ENCODE measurements around the gene ATP6V0B.
A peak's percentile ranks its signal among the peaks of the same experiment; 100 is the strongest.

ATP6V0B gene

DNA sequence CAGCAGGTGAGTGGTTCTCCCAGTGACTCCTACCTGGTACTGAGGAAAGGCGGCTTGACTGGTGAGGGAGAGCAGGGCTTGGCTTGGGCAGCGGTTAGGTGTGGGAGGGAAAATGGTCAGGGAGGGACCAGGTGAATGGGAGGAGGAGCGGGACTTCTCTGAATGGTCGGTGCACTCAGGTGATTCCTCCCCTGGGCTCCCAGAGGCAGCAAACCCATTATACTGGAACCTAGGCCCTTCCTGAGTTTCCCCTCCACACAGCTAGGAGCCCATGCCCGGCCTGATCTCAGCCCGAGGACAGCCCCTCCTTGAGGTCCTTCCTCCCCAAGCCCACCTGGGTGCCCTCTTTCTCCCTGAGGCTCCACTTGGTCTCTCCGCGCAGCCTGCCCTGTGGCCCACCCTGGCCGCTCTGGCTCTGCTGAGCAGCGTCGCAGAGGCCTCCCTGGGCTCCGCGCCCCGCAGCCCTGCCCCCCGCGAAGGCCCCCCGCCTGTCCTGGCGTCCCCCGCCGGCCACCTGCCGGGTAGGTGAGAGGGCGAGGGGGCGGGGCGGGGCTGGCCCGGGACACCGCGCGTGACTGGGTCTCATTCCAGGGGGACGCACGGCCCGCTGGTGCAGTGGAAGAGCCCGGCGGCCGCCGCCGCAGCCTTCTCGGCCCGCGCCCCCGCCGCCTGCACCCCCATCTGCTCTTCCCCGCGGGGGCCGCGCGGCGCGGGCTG is 38.9 kb upstream of the ATP6V0B start:
- Histone ChIP-seq H3K27ac (ENCODE audit: low read length) (no peak overlapping the region), H3K4me3 (ENCODE audit: low read depth in 1 of 2, low read length in 2 of 2) (peak overlapping the region in 1 of 2 donors; percentile 58), H3K9me3 (ENCODE audit: control insufficient read depth in 1 of 2, low read length in 2 of 2) (no peaks in the 10 kb centered on the region), H3K27me3 (ENCODE audit: low read depth, low read length) (peaks cover 8% of the 10 kb centered on the region), H3K36me3 (ENCODE audit: control insufficient read depth in 1 of 2, insufficient read depth in 2 of 2, low read length in 2 of 2) (no peaks in the 10 kb centered on the region), H3K4me1 (ENCODE audit: control insufficient read depth in 1 of 2, insufficient read depth in 2 of 2, low read length in 2 of 2) (peaks cover 4 to 39% of the 10 kb centered on the region in 2 donors)

DNA sequence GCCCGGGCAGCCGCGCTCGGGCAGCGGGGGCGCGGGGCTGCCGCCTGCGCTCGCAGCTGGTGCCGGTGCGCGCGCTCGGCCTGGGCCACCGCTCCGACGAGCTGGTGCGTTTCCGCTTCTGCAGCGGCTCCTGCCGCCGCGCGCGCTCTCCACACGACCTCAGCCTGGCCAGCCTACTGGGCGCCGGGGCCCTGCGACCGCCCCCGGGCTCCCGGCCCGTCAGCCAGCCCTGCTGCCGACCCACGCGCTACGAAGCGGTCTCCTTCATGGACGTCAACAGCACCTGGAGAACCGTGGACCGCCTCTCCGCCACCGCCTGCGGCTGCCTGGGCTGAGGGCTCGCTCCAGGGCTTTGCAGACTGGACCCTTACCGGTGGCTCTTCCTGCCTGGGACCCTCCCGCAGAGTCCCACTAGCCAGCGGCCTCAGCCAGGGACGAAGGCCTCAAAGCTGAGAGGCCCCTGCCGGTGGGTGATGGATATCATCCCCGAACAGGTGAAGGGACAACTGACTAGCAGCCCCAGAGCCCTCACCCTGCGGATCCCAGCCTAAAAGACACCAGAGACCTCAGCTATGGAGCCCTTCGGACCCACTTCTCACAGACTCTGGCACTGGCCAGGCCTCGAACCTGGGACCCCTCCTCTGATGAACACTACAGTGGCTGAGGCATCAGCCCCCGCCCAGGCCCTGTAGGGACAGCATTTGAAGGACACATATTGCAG is 38.2 kb upstream of the ATP6V0B start:
- H3K4me3 ChIP-seq (ENCODE audit: low read depth in 1 of 2, low read length in 2 of 2) = peak overlapping the region; percentile 11 to 58
- peaks cover 4 to 39% of the 10 kb centered on the region in 2 donors for H3K4me1 ChIP-seq (ENCODE audit: control insufficient read depth in 1 of 2, insufficient read depth in 2 of 2, low read length in 2 of 2)
- H3K27ac ChIP-seq (ENCODE audit: low read length) = no peak overlapping the region

DNA sequence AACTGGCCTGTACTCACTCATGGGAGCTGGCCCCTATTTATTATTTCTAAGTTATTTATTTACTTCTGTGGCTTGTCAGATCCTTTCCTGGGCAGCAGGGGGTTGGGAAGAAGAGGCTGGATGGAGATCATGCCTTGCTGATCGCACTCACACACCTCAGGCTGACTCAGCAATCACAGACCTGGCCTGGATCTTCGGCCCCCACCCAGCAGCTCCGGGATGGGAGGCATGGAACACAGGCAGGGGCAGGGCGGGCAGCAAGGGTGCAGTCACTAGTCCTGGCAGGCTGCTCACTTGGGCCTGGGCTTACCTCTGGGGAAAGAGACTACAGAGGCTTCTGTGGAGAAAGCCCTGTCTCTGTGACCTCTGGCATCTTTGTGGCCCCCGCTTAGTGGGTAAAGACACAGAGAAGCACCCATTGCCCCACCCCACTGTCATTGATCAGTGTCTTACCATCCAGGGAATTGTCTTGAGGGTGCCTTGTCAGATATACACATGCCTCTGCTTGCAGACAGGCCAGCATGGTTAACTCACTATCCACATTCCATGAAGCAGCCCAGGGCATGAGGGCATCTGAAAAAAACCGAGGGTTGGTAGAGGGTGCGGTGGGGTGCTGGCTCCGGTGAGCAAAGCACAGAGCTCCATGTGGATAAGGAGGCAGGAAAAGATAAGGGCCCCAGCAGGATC is 37.4 kb upstream of the ATP6V0B start:
- H3K4me3 ChIP-seq (ENCODE audit: low read depth in 1 of 2, low read length in 2 of 2) = no peak overlapping the region
- no peaks in the 10 kb centered on the region for H3K9me3 ChIP-seq (ENCODE audit: control insufficient read depth in 1 of 2, low read length in 2 of 2)
- H3K27me3 ChIP-seq (ENCODE audit: low read depth, low read length) = peaks cover 8% of the 10 kb centered on the region
- peaks cover 4 to 39% of the 10 kb centered on the region in 2 donors for H3K4me1 ChIP-seq (ENCODE audit: control insufficient read depth in 1 of 2, insufficient read depth in 2 of 2, low read length in 2 of 2)
- H3K36me3 ChIP-seq (ENCODE audit: control insufficient read depth in 1 of 2, insufficient read depth in 2 of 2, low read length in 2 of 2) = no peaks in the 10 kb centered on the region
- no peak overlapping the region for H3K27ac ChIP-seq (ENCODE audit: low read length)

More for the DNA sequence above, 38.2 kb upstream of the ATP6V0B start:
- Histone ChIP-seq H3K9me3 (ENCODE audit: control insufficient read depth in 1 of 2, low read length in 2 of 2) (no peaks in the 10 kb centered on the region), H3K27me3 (ENCODE audit: low read depth, low read length) (peaks cover 8% of the 10 kb centered on the region), H3K36me3 (ENCODE audit: control insufficient read depth in 1 of 2, insufficient read depth in 2 of 2, low read length in 2 of 2) (no peaks in the 10 kb centered on the region)

DNA sequence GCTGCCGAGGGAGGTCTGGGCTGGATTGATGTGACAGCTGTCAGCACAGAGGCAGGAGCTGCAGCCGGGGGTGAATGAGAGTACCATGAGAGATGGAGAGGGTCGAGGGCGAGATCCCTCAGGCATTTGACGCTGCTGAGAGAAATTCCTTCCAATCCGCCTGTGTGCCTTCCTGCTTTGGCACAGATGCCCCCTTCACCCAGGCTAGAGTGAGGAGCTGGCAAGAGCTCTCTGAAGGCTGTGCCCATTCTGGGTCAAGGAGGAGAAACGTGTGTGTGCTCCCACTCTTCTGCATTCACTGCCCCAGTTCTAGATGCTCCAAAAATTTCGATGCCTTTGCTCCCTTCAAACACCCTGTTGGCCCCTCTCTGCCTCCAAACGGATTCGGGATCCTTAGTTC is 36.4 kb upstream of the ATP6V0B start:
- Histone ChIP-seq H3K9me3 (ENCODE audit: control insufficient read depth in 1 of 2, low read length in 2 of 2) (no peaks in the 10 kb centered on the region), H3K36me3 (ENCODE audit: control insufficient read depth in 1 of 2, insufficient read depth in 2 of 2, low read length in 2 of 2) (peaks cover 0 to 4% of the 10 kb centered on the region in 2 donors), H3K27ac (ENCODE audit: low read length) (no peak overlapping the region), H3K4me3 (ENCODE audit: low read depth in 1 of 2, low read length in 2 of 2) (no peak overlapping the region), H3K4me1 (ENCODE audit: control insufficient read depth in 1 of 2, insufficient read depth in 2 of 2, low read length in 2 of 2) (peaks cover 4 to 33% of the 10 kb centered on the region in 2 donors), H3K27me3 (ENCODE audit: low read depth, low read length) (peaks cover 2% of the 10 kb centered on the region)

DNA sequence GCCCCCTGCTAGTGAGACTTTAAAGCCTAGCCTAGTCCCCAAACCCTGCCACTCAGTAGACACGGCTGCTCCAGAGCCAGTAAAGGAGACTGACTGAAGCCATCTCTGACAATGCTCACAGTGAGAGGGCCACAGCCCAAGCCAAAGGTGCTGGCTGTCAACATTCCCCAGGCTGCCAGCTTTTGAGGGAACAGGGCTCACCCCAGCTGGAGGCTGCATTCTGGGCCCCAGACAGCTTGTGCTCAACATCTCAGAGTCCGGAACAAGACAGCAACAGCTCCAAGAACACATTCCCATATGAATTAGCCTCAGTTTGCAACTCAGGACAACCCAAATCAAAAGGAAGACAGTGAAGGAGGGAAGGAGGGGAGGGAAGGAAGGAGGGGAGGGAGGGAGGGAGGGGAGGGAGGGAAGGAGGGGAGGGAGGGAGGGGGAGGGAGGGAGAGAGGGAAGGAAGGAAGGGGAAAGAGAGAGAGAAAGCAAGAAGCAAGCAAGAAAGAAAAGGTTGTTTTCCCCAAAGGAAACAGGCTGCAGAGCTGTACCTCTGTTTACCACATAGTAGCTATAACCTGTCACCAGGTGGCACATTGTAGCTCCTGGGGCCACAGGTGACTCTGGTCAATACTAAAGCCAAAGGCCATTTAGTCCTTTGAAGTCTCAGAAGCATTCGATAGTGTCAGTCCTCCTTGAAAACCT is 35.7 kb upstream of the ATP6V0B start:
- Histone ChIP-seq H3K4me3 (ENCODE audit: low read depth in 1 of 2, low read length in 2 of 2) (no peak overlapping the region), H3K4me1 (ENCODE audit: control insufficient read depth in 1 of 2, insufficient read depth in 2 of 2, low read length in 2 of 2) (peaks cover 4 to 26% of the 10 kb centered on the region in 2 donors), H3K9me3 (ENCODE audit: control insufficient read depth in 1 of 2, low read length in 2 of 2) (no peaks in the 10 kb centered on the region), H3K36me3 (ENCODE audit: control insufficient read depth in 1 of 2, insufficient read depth in 2 of 2, low read length in 2 of 2) (peaks cover 0 to 4% of the 10 kb centered on the region in 2 donors), H3K27me3 (ENCODE audit: low read depth, low read length) (no peaks in the 10 kb centered on the region), H3K27ac (ENCODE audit: low read length) (no peak overlapping the region)

DNA sequence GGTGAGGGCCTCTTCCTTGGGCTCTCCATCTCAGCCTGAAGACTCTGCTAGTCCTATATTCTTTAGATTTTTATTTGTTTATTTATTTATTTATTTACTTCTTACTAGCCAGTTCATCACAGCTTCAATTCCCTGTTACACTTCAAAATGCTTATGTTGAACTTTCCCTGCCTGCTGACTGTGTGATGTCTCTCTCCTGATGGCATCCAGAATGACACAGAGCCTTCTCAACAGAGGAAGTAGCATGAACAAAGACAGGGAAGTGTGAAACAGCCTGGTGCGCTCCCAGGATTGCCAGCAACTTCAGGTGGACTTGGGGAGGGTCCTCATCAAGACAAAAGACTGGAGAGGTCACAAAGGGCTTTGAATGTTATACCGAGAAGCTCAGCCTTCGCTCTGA is 32.3 kb upstream of the ATP6V0B start:
- Histone ChIP-seq H3K36me3 (ENCODE audit: control insufficient read depth in 1 of 2, insufficient read depth in 2 of 2, low read length in 2 of 2) (peaks cover 0 to 4% of the 10 kb centered on the region in 2 donors), H3K9me3 (ENCODE audit: control insufficient read depth in 1 of 2, low read length in 2 of 2) (no peaks in the 10 kb centered on the region), H3K4me1 (ENCODE audit: control insufficient read depth in 1 of 2, insufficient read depth in 2 of 2, low read length in 2 of 2) (peaks cover 3 to 11% of the 10 kb centered on the region in 2 donors), H3K27ac (ENCODE audit: low read length) (no peak overlapping the region), H3K27me3 (ENCODE audit: low read depth, low read length) (no peaks in the 10 kb centered on the region), H3K4me3 (ENCODE audit: low read depth in 1 of 2, low read length in 2 of 2) (no peak overlapping the region)

DNA sequence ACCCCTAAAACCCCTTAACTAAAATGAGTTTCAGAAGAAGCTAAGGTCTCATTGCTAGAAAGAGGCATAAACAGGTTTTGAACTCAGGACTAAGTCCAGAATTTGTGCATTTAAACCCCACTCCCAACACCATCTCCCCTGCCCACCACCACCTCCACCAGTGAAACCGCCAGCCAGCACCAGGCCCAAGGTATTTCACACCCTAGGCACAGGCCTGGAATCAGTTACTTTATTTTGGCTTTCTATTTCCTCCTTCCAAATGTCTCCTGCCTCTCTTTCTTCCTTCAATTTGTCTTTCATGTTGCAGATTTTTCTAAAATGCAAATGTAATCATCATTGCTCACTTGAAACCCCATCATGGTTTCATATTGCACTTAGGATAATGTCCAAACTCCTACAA is 29.9 kb upstream of the ATP6V0B start:
- peaks cover 4% of the 10 kb centered on the region in 2 donors for H3K36me3 ChIP-seq (ENCODE audit: control insufficient read depth in 1 of 2, insufficient read depth in 2 of 2, low read length in 2 of 2)
- H3K4me3 ChIP-seq (ENCODE audit: low read depth in 1 of 2, low read length in 2 of 2) = no peak overlapping the region
- H3K27me3 ChIP-seq (ENCODE audit: low read depth, low read length) = no peaks in the 10 kb centered on the region
- no peaks in the 10 kb centered on the region for H3K9me3 ChIP-seq (ENCODE audit: control insufficient read depth in 1 of 2, low read length in 2 of 2)
- no peak overlapping the region for H3K27ac ChIP-seq (ENCODE audit: low read length)
- peaks cover 13 to 29% of the 10 kb centered on the region in 2 donors for H3K4me1 ChIP-seq (ENCODE audit: control insufficient read depth in 1 of 2, insufficient read depth in 2 of 2, low read length in 2 of 2)

DNA sequence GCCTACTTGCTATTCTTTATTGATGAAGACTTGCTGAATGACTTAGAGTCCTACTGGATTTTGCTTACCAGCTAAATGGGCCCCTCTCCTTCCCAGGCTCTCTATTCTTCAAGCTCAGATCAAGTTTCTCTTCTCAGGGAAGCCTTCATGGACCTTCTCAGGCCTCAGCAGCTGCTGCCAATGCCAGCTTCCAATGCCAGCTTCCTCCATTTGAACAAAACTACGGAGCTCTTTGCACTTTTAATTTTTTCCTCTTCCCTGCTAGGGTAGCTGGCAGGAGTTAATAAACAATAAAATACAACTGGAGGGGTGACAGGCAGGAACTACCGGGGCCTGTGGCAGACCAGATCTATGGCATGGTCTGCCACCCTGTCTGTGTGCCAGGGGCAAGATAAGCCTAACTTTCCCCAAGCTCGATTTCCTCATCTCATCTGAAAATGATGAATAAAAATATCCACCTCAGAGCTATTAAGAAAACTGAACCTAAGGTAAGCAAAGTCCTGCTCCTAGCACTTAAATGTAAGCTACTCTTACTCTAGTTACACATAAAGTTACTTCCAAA is 29.0 kb upstream of the ATP6V0B start:
- H3K27me3 ChIP-seq (ENCODE audit: low read depth, low read length) = no peaks in the 10 kb centered on the region
- H3K4me3 ChIP-seq (ENCODE audit: low read depth in 1 of 2, low read length in 2 of 2) = peak overlapping the region; percentile 79 to 90
- H3K4me1 ChIP-seq (ENCODE audit: control insufficient read depth in 1 of 2, insufficient read depth in 2 of 2, low read length in 2 of 2) = peaks cover 13 to 29% of the 10 kb centered on the region in 2 donors
- H3K9me3 ChIP-seq (ENCODE audit: control insufficient read depth in 1 of 2, low read length in 2 of 2) = no peaks in the 10 kb centered on the region
- H3K36me3 ChIP-seq (ENCODE audit: control insufficient read depth in 1 of 2, insufficient read depth in 2 of 2, low read length in 2 of 2) = peaks cover 7 to 12% of the 10 kb centered on the region in 2 donors
- peak overlapping the region; percentile 87 for H3K27ac ChIP-seq (ENCODE audit: low read length)

DNA sequence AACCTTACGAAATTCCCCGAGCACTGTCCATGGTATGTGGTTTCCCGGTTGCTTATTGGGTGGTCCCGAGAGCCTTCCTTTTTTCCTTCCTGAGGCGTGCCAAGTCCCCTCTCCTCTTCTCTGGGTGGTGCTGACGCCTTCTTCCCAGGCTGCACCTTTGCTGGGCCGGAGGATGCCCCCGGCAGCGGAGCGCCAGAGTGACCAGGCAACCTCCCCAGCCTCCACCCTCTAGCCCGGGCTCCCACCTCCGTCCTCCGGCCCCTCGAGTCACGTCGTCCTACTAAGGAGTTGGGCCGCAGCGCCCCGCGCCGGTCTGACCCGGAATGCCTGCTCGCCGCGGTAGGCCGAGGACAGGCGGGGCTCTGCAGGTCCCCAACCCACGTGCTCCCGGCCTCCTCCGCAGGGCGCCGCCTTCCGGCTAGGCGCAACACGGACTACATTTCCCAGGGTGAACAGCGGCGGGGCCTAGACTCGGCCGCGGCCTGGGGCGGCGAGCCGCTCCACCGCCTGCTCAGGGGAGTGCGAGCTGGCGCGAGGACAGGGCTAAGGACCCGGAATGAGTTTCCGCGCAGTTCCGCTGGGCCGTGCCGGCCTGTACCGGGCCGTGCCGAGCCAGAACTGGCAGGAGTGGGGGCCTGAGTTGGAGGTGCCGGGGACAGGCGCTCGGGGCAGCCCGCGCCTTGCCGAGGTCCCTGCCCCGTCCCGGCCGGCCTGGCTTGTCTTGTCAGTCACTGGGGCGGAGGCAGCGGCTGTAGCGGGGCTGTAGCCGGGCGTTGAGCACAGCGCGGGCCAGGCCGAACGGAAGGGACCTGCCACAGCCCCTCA is 28.3 kb upstream of the ATP6V0B start, which contains the start of gene IPO13:
TSS of gene IPO13 (plus strand) at position 715 of the 825 bp plus-strand sequence. CDS start 651 bp downstream, outside the sequence.
- H3K4me3 ChIP-seq (ENCODE audit: low read depth in 1 of 2, low read length in 2 of 2) = peak within 1 kb of the TSS; percentile 79 to 90
- H3K9me3 ChIP-seq (ENCODE audit: control insufficient read depth in 1 of 2, low read length in 2 of 2) = no peaks in the 10 kb centered on the region
- H3K27ac ChIP-seq (ENCODE audit: low read length) = peak within 1 kb of the TSS; percentile 87
- H3K4me1 ChIP-seq (ENCODE audit: control insufficient read depth in 1 of 2, insufficient read depth in 2 of 2, low read length in 2 of 2) = peaks cover 13 to 29% of the 10 kb centered on the region in 2 donors
- no peaks in the 10 kb centered on the region for H3K27me3 ChIP-seq (ENCODE audit: low read depth, low read length)
- peaks cover 7 to 12% of the 10 kb centered on the region in 2 donors for H3K36me3 ChIP-seq (ENCODE audit: control insufficient read depth in 1 of 2, insufficient read depth in 2 of 2, low read length in 2 of 2)

All from muscle layer of duodenum (tissue), 2 donors.